ENCODE results near the gene OXGR1.

- TF ChIP-seq CTCF (IDR thresholded peaks at IDR 0.05) (no peak), POLR2A (IDR thresholded peaks at IDR 0.05) (no peak)
These were observed 2.6 kb upstream of the OXGR1 start for GRCh38 chr13:96996886-96997285.

Measured in right lobe of liver (tissue), 4 donors.